Karpas-422 (cell line): Measurements from ENCODE around the gene DACH1. TPM values are rescaled to one million over a fixed set of nuclear protein-coding genes. Genes with fewer than 3 reads are reported as not detected.

ENCODE experiments used
- DNase-seq: peaks from one replicate; pipeline ENCODE4 v3.0.0-alpha.2; 2015
- H2AFZ ChIP-seq: fragments of 200-600 bp; sonication (generic); 2 replicates; pipeline ENCODE4 v1.6.1; 2014; ENCODE audit warnings: antibody characterized with exemption, low read length, mixed read lengths
- H3K27ac ChIP-seq: fragments of 200-600 bp; sonication (generic); 2 replicates; pipeline ENCODE4 v1.5.1; 2014; ENCODE audit warnings: mild to moderate bottlenecking, low read length, moderate library complexity
- H3K27me3 ChIP-seq: fragments of 200-600 bp; sonication (generic); 2 replicates; pipeline ENCODE4 v1.6.1; 2014; ENCODE audit warnings: low read length, mixed read lengths
- H3K36me3 ChIP-seq: fragments of 200-600 bp; sonication (generic); 2 replicates; pipeline ENCODE4 v1.6.1; 2014; ENCODE audit warnings: low read length, mixed read lengths; ENCODE audit not compliant: insufficient read depth
- H3K4me1 ChIP-seq: fragments of 200-600 bp; sonication (generic); 2 replicates; pipeline ENCODE4 v1.6.1; 2014; ENCODE audit warnings: mild to moderate bottlenecking, low read length, mixed read lengths
- H3K4me2 ChIP-seq: fragments of 200-600 bp; sonication (generic); 2 replicates; pipeline ENCODE4 v1.6.1; 2014; ENCODE audit warnings: low read length, low read depth, mild to moderate bottlenecking; ENCODE audit not compliant: poor library complexity, severe bottlenecking
- H3K4me3 ChIP-seq: fragments of 200-600 bp; sonication (generic); 2 replicates; pipeline ENCODE4 v1.5.1; 2014; ENCODE audit warnings: mild to moderate bottlenecking, antibody characterized with exemption, low read length, mixed read lengths
- H3K79me2 ChIP-seq: fragments of 200-600 bp; sonication (generic); 2 replicates; pipeline ENCODE4 v1.6.1; 2014; ENCODE audit warnings: mild to moderate bottlenecking, low read length, mixed read lengths
- H3K9ac ChIP-seq: fragments of 200-600 bp; sonication (generic); 2 replicates; pipeline ENCODE4 v1.6.0; 2014; ENCODE audit warnings: low read length
- H3K9me2 ChIP-seq: fragments of 200-600 bp; sonication (generic), shearing (Covaris generic); replicated peaks from 2 replicates; pipeline ENCODE4 v1.6.0; 2014; ENCODE audit warnings: mild to moderate bottlenecking, low read length, moderate library complexity; ENCODE audit not compliant: insufficient read depth
- H3K9me3 ChIP-seq: fragments of 300-700, 200-600 bp; sonication (generic); 2 replicates; pipeline ENCODE4 v1.6.1; 2014; ENCODE audit warnings: low read length, mixed read lengths
- H4K20me1 ChIP-seq: fragments of 200-600 bp; sonication (generic); 2 replicates; pipeline ENCODE4 v1.6.1; 2014; ENCODE audit warnings: mild to moderate bottlenecking, antibody characterized with exemption, low read length, low read depth; ENCODE audit not compliant: insufficient read depth
- total RNA-seq: library from RNA; depleted of rRNA; stranded (reverse); fragments of >200 nt; shearing (Covaris generic); gene quantifications from 2 replicates; pipeline ENCODE4 v1.2.3, GENCODE V29; 2014; ENCODE audit warnings: low replicate concordance

Gene DACH1
- total RNA-seq, 1 experiment from 2014 or later, result not detected

DNA sequence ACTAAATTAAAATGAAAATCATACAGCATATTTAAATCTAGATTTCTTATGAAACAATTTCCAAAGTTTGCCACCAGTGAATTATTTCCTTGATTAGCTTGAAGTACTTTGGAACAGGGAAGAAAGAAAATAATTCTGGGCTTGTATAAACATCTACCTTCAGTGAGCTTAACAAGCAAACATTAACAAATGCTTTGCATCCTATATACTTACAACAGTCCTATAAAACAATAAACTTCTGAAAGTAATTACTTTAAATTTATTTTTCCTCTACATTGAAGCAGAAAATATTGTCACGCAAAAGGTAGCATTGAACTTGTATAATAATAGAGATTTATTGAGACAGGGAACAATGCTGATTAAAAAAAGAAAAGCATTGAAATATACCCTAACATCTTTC, 164.8 kb downstream of the DACH1 start:
- H2AFZ ChIP-seq, result no peak overlapping the region
- H3K27ac ChIP-seq, result no peak overlapping the region
- peaks cover 15% of the 10 kb centered on the region for H3K9me3 ChIP-seq
- no peak for DNase-seq
- no peaks in the 10 kb centered on the region for H4K20me1 ChIP-seq
- H3K9ac ChIP-seq, result no peak overlapping the region
- no peak overlapping the region for H3K4me3 ChIP-seq
- no peaks in the 10 kb centered on the region for H3K4me1 ChIP-seq
- no peaks in the 10 kb centered on the region for H3K36me3 ChIP-seq
- H3K9me2 ChIP-seq, result no peaks in the 10 kb centered on the region
- H3K79me2 ChIP-seq, result no peaks in the 10 kb centered on the region
- no peaks in the 10 kb centered on the region for H3K27me3 ChIP-seq
- no peak overlapping the region for H3K4me2 ChIP-seq

DNA sequence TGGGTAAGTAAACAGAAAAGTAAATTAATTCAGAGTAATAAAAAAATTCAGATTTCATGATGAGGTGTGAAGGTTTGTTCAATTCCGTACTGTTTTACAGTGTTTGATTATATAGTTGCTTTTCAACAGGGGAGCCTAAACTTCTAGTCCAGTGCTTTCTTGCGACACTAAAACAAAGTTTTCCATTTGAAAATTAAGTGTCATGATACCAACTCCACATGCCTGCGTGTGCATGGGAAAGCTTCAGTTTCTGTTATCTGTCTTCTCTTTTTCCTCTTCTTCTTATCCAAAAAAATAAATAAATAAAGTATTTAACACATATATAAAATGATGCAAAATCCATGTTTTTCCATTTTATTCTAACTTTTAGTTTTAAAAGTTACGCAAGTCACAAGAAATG, 165.3 kb downstream of the DACH1 start:
- H3K27me3 ChIP-seq, result no peaks in the 10 kb centered on the region
- H3K4me2 ChIP-seq, result no peak overlapping the region
- H3K36me3 ChIP-seq, result no peaks in the 10 kb centered on the region
- H3K4me1 ChIP-seq, result no peaks in the 10 kb centered on the region
- peaks cover 11% of the 10 kb centered on the region for H3K9me3 ChIP-seq
- H3K9ac ChIP-seq, result no peak overlapping the region
- no peaks in the 10 kb centered on the region for H4K20me1 ChIP-seq
- H3K79me2 ChIP-seq, result no peaks in the 10 kb centered on the region
- no peak overlapping the region for H3K4me3 ChIP-seq
- no peak overlapping the region for H3K27ac ChIP-seq
- no peaks in the 10 kb centered on the region for H3K9me2 ChIP-seq
- no peak overlapping the region for H2AFZ ChIP-seq
- DNase-seq, result no peak

GRCh38 chr13:71699342-71699741, 167.7 kb downstream of the DACH1 start:
- H3K4me1 ChIP-seq, result no peaks in the 10 kb centered on the region
- no peaks in the 10 kb centered on the region for H3K27me3 ChIP-seq
- no peaks in the 10 kb centered on the region for H4K20me1 ChIP-seq
- H3K9me2 ChIP-seq, result no peaks in the 10 kb centered on the region
- H3K4me3 ChIP-seq, result no peak overlapping the region
- H3K4me2 ChIP-seq, result no peak overlapping the region
- no peaks in the 10 kb centered on the region for H3K36me3 ChIP-seq
- H3K79me2 ChIP-seq, result no peaks in the 10 kb centered on the region
- H3K27ac ChIP-seq, result no peak overlapping the region
- H3K9me3 ChIP-seq, result peaks cover 6% of the 10 kb centered on the region
- H2AFZ ChIP-seq, result no peak overlapping the region
- H3K9ac ChIP-seq, result no peak overlapping the region
- no peak for DNase-seq

GRCh38 chr13:71695662-71696061, 171.3 kb downstream of the DACH1 start:
- H3K9ac ChIP-seq, result no peak overlapping the region
- H2AFZ ChIP-seq, result no peak overlapping the region
- no peaks in the 10 kb centered on the region for H4K20me1 ChIP-seq
- no peaks in the 10 kb centered on the region for H3K36me3 ChIP-seq
- H3K27me3 ChIP-seq, result no peaks in the 10 kb centered on the region
- no peaks in the 10 kb centered on the region for H3K9me2 ChIP-seq
- no peaks in the 10 kb centered on the region for H3K4me1 ChIP-seq
- no peak overlapping the region for H3K27ac ChIP-seq
- no peak overlapping the region for H3K4me2 ChIP-seq
- H3K9me3 ChIP-seq, result peaks cover 6% of the 10 kb centered on the region
- no peak for DNase-seq
- H3K79me2 ChIP-seq, result no peaks in the 10 kb centered on the region
- H3K4me3 ChIP-seq, result no peak overlapping the region

DNA sequence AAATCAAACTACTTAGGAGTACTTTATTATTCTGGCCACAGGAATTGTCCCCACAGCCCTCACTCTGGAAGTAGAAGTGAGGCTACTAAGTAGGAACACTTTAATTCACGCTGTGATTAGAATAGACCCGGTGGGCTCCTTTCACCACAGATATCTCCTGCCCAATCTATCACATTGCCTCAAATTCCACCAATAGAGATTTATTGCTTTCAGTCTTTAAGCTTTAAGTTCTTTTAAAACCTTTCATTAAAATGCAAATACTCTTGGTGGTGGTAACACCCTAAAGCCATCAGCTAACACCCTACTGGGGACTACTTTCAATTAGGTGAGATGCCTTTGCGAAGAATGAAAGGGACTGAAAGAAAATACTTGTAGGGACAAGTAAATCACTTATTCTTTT, 181.9 kb downstream of the DACH1 start:
- no peak overlapping the region for H3K4me2 ChIP-seq
- H3K36me3 ChIP-seq, result no peaks in the 10 kb centered on the region
- H3K9me2 ChIP-seq, result no peaks in the 10 kb centered on the region
- H3K27me3 ChIP-seq, result no peaks in the 10 kb centered on the region
- H3K9ac ChIP-seq, result no peak overlapping the region
- no peaks in the 10 kb centered on the region for H3K4me1 ChIP-seq
- H3K9me3 ChIP-seq, result peaks cover 17% of the 10 kb centered on the region
- H2AFZ ChIP-seq, result no peak overlapping the region
- no peak for DNase-seq
- no peaks in the 10 kb centered on the region for H3K79me2 ChIP-seq
- H3K27ac ChIP-seq, result no peak overlapping the region
- H3K4me3 ChIP-seq, result no peak overlapping the region
- no peaks in the 10 kb centered on the region for H4K20me1 ChIP-seq

DNA sequence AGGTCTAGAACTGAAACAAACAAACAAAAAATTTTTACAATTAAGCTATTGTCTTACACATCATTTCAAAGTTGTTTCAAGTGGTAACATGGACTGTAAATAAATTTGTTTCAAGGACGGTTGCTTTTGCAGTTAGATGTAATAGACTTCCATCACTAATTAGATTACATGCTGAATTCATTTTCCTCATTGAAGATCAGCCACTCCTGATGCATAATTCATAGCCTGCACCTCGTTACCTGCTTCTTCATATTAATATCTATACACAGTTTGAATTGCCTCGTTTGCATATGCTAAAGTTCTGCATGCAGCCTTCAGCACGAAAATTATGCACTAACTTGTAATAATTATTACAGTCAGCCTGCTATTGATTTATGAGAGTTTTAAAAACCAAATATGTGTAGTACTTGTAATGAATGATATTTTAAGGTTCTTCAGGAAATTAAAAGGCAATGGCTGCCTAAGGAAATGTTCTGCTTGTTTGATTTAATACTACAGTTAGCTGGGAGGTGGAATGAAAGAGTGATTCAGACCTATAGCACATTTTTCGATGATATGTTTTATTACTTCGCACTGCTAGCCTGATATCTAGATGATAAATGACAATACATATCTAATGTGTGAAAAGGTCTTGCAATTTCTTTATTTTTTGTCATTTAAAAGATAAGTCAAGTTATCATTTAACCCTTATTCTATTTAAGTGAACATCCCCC, 184.9 kb downstream of the DACH1 start:
- Histone ChIP-seq H3K4me1 (no peaks in the 10 kb centered on the region), H3K4me2 (no peak overlapping the region), H4K20me1 (no peaks in the 10 kb centered on the region), H3K36me3 (no peaks in the 10 kb centered on the region), H3K79me2 (no peaks in the 10 kb centered on the region), H3K27ac (no peak overlapping the region), H2AFZ (no peak overlapping the region), H3K9me2 (no peaks in the 10 kb centered on the region), H3K4me3 (no peak overlapping the region), H3K27me3 (no peaks in the 10 kb centered on the region), H3K9me3 (peaks cover 19% of the 10 kb centered on the region; the same call in 1 of the 2 replicates), H3K9ac (no peak overlapping the region)
- no peak for DNase-seq

DNA sequence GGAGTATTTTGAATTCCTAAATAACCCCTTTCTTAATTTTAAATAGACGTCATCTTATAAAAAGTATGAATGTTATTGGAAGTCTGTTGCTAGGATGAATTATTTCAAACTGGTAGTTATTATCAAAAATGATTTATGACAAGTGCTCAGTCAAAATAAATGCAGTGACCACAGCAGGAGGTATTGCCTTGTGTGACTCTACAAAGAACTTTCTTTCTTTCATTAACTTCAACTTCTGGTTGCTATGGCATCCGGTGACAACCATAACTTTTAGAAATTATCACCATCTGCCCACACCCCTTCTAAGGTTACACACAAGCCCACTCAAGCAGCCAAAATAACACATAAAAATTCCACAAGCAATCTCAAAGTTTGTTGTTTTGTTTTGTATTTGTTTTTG, 189.9 kb downstream of the DACH1 start:
- Histone ChIP-seq H3K4me3 (no peak overlapping the region), H3K9me3 (peaks cover 14% of the 10 kb centered on the region), H3K9ac (no peak overlapping the region)

GRCh38 chr13:71672512-71672911, 194.5 kb downstream of the DACH1 start:
- Histone ChIP-seq H3K9me3 (peaks cover 8% of the 10 kb centered on the region), H3K9me2 (no peaks in the 10 kb centered on the region), H3K27me3 (no peaks in the 10 kb centered on the region), H3K79me2 (no peaks in the 10 kb centered on the region), H3K4me2 (no peak overlapping the region), H3K27ac (no peak overlapping the region), H2AFZ (no peak overlapping the region), H3K36me3 (no peaks in the 10 kb centered on the region), H4K20me1 (no peaks in the 10 kb centered on the region), H3K4me3 (no peak overlapping the region), H3K4me1 (no peaks in the 10 kb centered on the region), H3K9ac (no peak overlapping the region)
- DNase-seq, result no peak

More for the DNA sequence above, 189.9 kb downstream of the DACH1 start:
- Histone ChIP-seq H2AFZ (no peak overlapping the region), H3K27me3 (no peaks in the 10 kb centered on the region), H3K79me2 (no peaks in the 10 kb centered on the region), H4K20me1 (no peaks in the 10 kb centered on the region), H3K4me1 (no peaks in the 10 kb centered on the region), H3K27ac (no peak overlapping the region), H3K9me2 (no peaks in the 10 kb centered on the region), H3K36me3 (no peaks in the 10 kb centered on the region), H3K4me2 (no peak overlapping the region)
- no peak for DNase-seq
